GM23248 (cell line): ENCODE data around the gene EBP. TPM values are rescaled to one million over a fixed set of nuclear protein-coding genes. Genes with fewer than 3 reads are reported as not detected.
"Not testable (repeated sequence)": the region's sequence is repeated elsewhere in the genome, so short reads cannot be mapped to it uniquely, and the experiment has no call there.

ENCODE experiments used
- DNase-seq: peaks from one replicate; pipeline ENCODE4 v3.0.0-alpha.2; 2015
- H2AFZ ChIP-seq: fragments of 200-600 bp; sonication (generic); 2 replicates; pipeline ENCODE4 v1.6.1; 2016; ENCODE audit warnings: antibody characterized with exemption
- H3F3A ChIP-seq: fragments of 200-600 bp; sonication (generic); 2 replicates; pipeline ENCODE4 v1.6.1; 2016; ENCODE audit warnings: mild to moderate bottlenecking, antibody characterized with exemption, mixed run types; ENCODE audit not compliant: insufficient read depth
- H3K27ac ChIP-seq: fragments of 200-600 bp; sonication (generic); 2 replicates; pipeline ENCODE4 v1.5.1; 2016; ENCODE audit warnings: mild to moderate bottlenecking
- H3K27me3 ChIP-seq: fragments of 200-600 bp; sonication (generic); replicated peaks from 2 replicates; pipeline ENCODE4 v1.6.1; 2016; ENCODE audit warnings: mild to moderate bottlenecking; ENCODE audit not compliant: insufficient read depth
- H3K36me3 ChIP-seq: fragments of 200-600 bp; sonication (generic); 2 replicates; pipeline ENCODE4 v1.6.1; 2016; ENCODE audit warnings: low read depth, mild to moderate bottlenecking
- H3K4me1 ChIP-seq: fragments of 200-600 bp; sonication (generic); 2 replicates; pipeline ENCODE4 v1.6.1; 2016; ENCODE audit warnings: mild to moderate bottlenecking; ENCODE audit not compliant: insufficient read depth
- H3K4me2 ChIP-seq: fragments of 200-600 bp; sonication (generic); one replicate; pipeline ENCODE4 v1.6.1; 2016; ENCODE audit warnings: mild to moderate bottlenecking; ENCODE audit not compliant: unreplicated experiment
- H3K4me3 ChIP-seq: fragments of 200-600 bp; sonication (generic); 2 replicates; pipeline ENCODE4 v1.5.1; 2016; ENCODE audit warnings: mild to moderate bottlenecking
- H3K79me2 ChIP-seq: fragments of 200-600 bp; sonication (generic); 2 replicates; pipeline ENCODE4 v1.6.1; 2016; ENCODE audit warnings: mild to moderate bottlenecking; ENCODE audit not compliant: insufficient read depth
- H3K9ac ChIP-seq: fragments of 200-600 bp; sonication (generic); 2 replicates; pipeline ENCODE4 v1.6.1; 2016; ENCODE audit warnings: mild to moderate bottlenecking
- H3K9me2 ChIP-seq: fragments of 200-600 bp; sonication (generic); 2 replicates; pipeline ENCODE4 v1.6.1; 2016; ENCODE audit warnings: mixed run types, mild to moderate bottlenecking, moderate library complexity; ENCODE audit not compliant: insufficient read depth
- H3K9me3 ChIP-seq: fragments of 200-600 bp; sonication (generic); one replicate; pipeline ENCODE4 v1.6.1; 2017; ENCODE audit warnings: low read depth
- H4K20me1 ChIP-seq: fragments of 200-600 bp; sonication (generic); 2 replicates; pipeline ENCODE4 v1.6.0; 2016; ENCODE audit not compliant: insufficient read depth
- EZH2 ChIP-seq: fragments of 200-600 bp; sonication (generic); IDR thresholded peaks from 2 replicates; pipeline ENCODE4 v1.6.1; 2018; ENCODE audit warnings: antibody characterized with exemption, mild to moderate bottlenecking; ENCODE audit not compliant: insufficient read depth, poor library complexity, severe bottlenecking
- EZH2phosphoT487 ChIP-seq: fragments of 200-600 bp; sonication (generic); IDR thresholded peaks from 2 replicates; pipeline ENCODE4 v1.6.1; 2018; ENCODE audit warnings: antibody characterized with exemption, moderate library complexity, mild to moderate bottlenecking, low read depth; ENCODE audit not compliant: insufficient read depth
- WGBS, 2 experiments: methylation state at CpG; one replicate each; pipeline ENCODE4 v1.1.6; 2015 to 2017; ENCODE audit warnings: low lambda C conversion rate in 2 of 2, low coverage in 1 of 2; ENCODE audit errors: missing lambda C conversion rate in 2 of 2; 5-methylcytosine and 5-hydroxymethylcytosine counted together
- in situ Hi-C: fragments of 300-500 bp; cut with MboI; formaldehyde crosslinking; loops from 2 replicates; pipeline ENCODE4 v1.15.0; 2020
- polyA plus RNA-seq: library from polyadenylated mRNA; unstranded; fragments of >200 nt; fragmentation: Nextera tagmentation; extraction: Ambion mirVana; gene quantifications from 2 replicates; pipeline ENCODE4 v1.2.1, GENCODE V29; 2016
- total RNA-seq: library from RNA; depleted of rRNA; stranded (reverse); fragments of >200 nt; shearing (Covaris generic); gene quantifications from 2 replicates; pipeline ENCODE4 v1.2.3, GENCODE V29; 2014

EBP gene
- total and polyA plus RNA-seq, 2 experiments from 2014 or later, result 17.0 to 45.0 TPM

DNA sequence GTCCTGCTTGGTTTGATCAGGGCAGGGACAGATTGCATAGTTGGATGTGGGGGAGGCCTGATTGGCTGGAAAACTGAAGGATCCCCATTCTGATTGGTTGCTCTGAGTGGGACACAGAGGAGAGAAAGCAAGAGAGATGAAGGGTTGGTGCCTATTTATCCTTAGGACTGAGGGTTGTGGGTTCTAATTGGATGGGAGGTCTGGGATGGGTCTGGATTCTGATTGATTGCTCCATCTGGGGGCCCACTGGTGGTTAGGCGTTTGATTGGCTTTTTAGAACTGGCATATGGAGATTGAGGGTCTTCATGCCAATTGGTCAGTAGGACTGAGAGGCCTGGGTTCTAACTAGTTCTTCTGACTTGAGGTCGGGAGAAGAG lies 644 bp upstream of the EBP start:
- H3K27me3 ChIP-seq, result no peaks in the 10 kb centered on the region
- peak overlapping the region; percentile 90 for H2AFZ ChIP-seq
- H3K36me3 ChIP-seq, result no peaks in the 10 kb centered on the region
- in situ Hi-C loops, result no loop called here
- H3K27ac ChIP-seq, result no peak overlapping the region
- H3K4me3 ChIP-seq, result peak overlapping the region; percentile 75
- peak overlapping the region; percentile 84 for H3K4me2 ChIP-seq
- WGBS, 2 experiments, result 44 to 50% methylated on average over 2 of the region's 2 CpGs
- no peaks in the 10 kb centered on the region; the same call in 1 of the 2 replicates for H3K4me1 ChIP-seq
- H3K79me2 ChIP-seq, result peaks cover 4% of the 10 kb centered on the region
- no peaks in the 10 kb centered on the region for H3K9me2 ChIP-seq
- H3F3A ChIP-seq, result peaks cover 9% of the 10 kb centered on the region; the same call in 1 of the 2 replicates
- no peaks in the 10 kb centered on the region for H4K20me1 ChIP-seq
- H3K9me3 ChIP-seq, result no peaks in the 10 kb centered on the region
- DNase-seq, result no peak
- TF ChIP-seq EZH2 (no peak), EZH2phosphoT487 (no peak)
- H3K9ac ChIP-seq, result 0 out of 2 replicates have a peak overlapping the region, but pooled peaks have one; percentile 74

- Histone ChIP-seq H3K4me3 (peak overlapping the region; percentile 75), H3K27me3 (no peaks in the 10 kb centered on the region), H3K4me1 (peaks cover 4% of the 10 kb centered on the region; the same call in 1 of the 2 replicates), H2AFZ (peak overlapping the region; percentile 90), H3K4me2 (peak overlapping the region; percentile 84), H3K79me2 (peaks cover 4% of the 10 kb centered on the region), H4K20me1 (no peaks in the 10 kb centered on the region), H3F3A (peaks cover 9% of the 10 kb centered on the region; the same call in 1 of the 2 replicates), H3K27ac (no peak overlapping the region), H3K9me2 (no peaks in the 10 kb centered on the region), H3K9me3 (no peaks in the 10 kb centered on the region), H3K9ac (peak overlapping the region; percentile 74), H3K36me3 (no peaks in the 10 kb centered on the region)
- in situ Hi-C loops, result no loop called here
- 12 to 13% methylated on average over 9 of the region's 10 CpGs for WGBS, 2 experiments
- no peak for TF ChIP-seq EZH2phosphoT487
- TF ChIP-seq EZH2, result no peak
- DNase-seq, result no peak
Measured at GRCh38 chrX:48522291-48522690, 683 bp downstream of the EBP start.

- Histone ChIP-seq H3K36me3 (no peaks in the 10 kb centered on the region), H4K20me1 (no peaks in the 10 kb centered on the region), H3K4me3 (no peak overlapping the region), H3K9me3 (no peaks in the 10 kb centered on the region), H3K27me3 (no peaks in the 10 kb centered on the region), H3K9me2 (no peaks in the 10 kb centered on the region), H3K4me1 (peaks cover 4% of the 10 kb centered on the region; the same call in 1 of the 2 replicates), H3K27ac (no peak overlapping the region), H3K79me2 (peaks cover 4% of the 10 kb centered on the region), H3K4me2 (no peak overlapping the region), H3K9ac (no peak overlapping the region), H3F3A (peaks cover 9% of the 10 kb centered on the region; the same call in 1 of the 2 replicates), H2AFZ (no peak overlapping the region)
- TF ChIP-seq EZH2 (no peak), EZH2phosphoT487 (no peak)
- in situ Hi-C loops, result no loop called here
- 91 to 96% methylated on average over 11 to 12 of the region's 12 CpGs for WGBS, 2 experiments
- no peak for DNase-seq
Measured at GRCh38 chrX:48523682-48524081, 2.1 kb downstream of the EBP start.

DNA sequence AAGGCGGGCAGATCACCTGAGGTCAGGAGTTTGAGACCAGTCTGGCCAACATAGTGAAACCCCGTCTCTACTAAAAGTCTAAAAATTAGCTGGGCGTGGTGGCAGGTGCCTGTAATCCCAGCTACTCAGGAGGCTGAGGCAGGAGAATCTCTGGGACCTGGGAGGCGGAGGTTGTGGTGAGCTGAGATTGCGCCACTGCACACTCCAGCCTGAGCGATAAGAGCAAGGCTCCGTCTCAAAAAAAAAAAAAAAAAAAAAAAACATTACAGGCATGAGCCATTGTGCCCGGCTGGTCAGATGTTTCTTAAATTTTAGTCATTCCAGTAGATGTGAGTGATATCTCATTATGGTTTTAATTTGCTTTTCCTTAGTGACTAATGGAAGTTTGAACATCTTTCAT lies 4.2 kb downstream of the EBP start:
- H3K4me3 ChIP-seq, in situ Hi-C loops, H3K9ac ChIP-seq, H3K9me2 ChIP-seq, H3K9me3 ChIP-seq, H3K79me2 ChIP-seq, H4K20me1 ChIP-seq, H3K27me3 ChIP-seq, H3K36me3 ChIP-seq, H3K4me2 ChIP-seq, H3K4me1 ChIP-seq, H2AFZ ChIP-seq, H3K27ac ChIP-seq: not testable (repeated sequence)
- H3F3A ChIP-seq, result peaks cover 17% of the 10 kb centered on the region
- WGBS, 2 experiments, result 32 to 51% methylated on average over 7 to 8 of the region's 8 CpGs
- DNase-seq, result peak; percentile 48

DNA sequence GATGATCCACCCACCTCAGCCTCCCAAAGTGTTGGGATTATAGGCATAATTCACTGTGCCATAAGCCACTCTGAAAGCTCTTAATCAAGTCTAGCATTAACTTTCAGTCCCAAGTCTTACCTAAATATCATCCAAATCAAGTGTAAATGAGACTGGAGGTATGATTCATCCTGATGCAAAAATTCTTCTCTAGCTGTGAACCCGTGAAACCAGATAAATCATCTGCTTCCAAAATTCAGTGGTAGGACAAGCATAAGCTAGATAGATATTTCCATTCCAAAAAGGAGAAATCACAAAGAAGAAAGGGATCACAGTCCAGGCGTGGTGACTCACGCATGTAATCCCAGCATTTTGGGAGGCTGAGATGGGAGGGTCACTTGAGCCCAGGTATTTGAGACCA lies 9.1 kb downstream of the EBP start:
- H3K79me2 ChIP-seq, result no peaks in the 10 kb centered on the region
- H3K4me3 ChIP-seq, result no peak overlapping the region
- H3K36me3 ChIP-seq, result no peaks in the 10 kb centered on the region
- WGBS, 2 experiments, result 0 to 9% methylated on average over 3 of the region's 3 CpGs
- no peak overlapping the region for H2AFZ ChIP-seq
- H3K9me3 ChIP-seq, result no peaks in the 10 kb centered on the region
- no peaks in the 10 kb centered on the region for H3K27me3 ChIP-seq
- H3K9me2 ChIP-seq, result no peaks in the 10 kb centered on the region
- in situ Hi-C loops, result no loop called here
- H3K27ac ChIP-seq, result peak overlapping the region; percentile 97
- H4K20me1 ChIP-seq, result no peaks in the 10 kb centered on the region
- peak; percentile 52 for DNase-seq
- H3K4me2 ChIP-seq, result no peak overlapping the region
- peaks cover 29% of the 10 kb centered on the region for H3F3A ChIP-seq
- peak overlapping the region; percentile 75; the same call in 1 of the 2 replicates for H3K9ac ChIP-seq
- TF ChIP-seq EZH2phosphoT487 (no peak), EZH2 (no peak)
- H3K4me1 ChIP-seq, result peaks cover 26% of the 10 kb centered on the region
